GM21619 (cell line): Measurements from ENCODE around the gene CKLF.
"Not testable (repeated sequence)": the region's sequence is repeated elsewhere in the genome, so short reads cannot be mapped to it uniquely, and the experiment has no call there.

Experiments used
- ATAC-seq: cut with Tn5 transposase; IDR thresholded peaks from one replicate; pipeline ENCODE4 v1.9.1; 2021; ENCODE audit not compliant: unreplicated experiment

CKLF gene

DNA sequence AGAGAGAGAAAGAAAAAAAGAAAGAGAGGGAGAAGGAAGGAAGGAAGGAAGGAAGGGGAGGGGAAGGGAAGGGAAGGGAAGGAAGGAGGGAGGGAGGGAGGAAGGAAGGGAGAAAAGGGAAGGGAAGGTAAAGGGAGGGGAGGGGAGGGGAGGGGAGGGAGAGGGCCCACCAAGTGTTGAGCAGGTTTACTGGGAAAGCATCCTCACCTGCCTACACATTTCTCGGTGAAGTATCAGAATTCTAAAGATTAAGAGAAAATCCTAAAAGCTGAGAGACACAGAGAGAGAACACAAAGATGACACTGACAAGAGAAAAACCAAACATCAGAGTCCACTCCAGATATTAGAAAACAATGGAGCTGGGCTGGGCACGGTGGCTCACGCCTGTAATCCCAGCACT, 39.9 kb downstream of the CKLF start:
- no peak for ATAC-seq

DNA sequence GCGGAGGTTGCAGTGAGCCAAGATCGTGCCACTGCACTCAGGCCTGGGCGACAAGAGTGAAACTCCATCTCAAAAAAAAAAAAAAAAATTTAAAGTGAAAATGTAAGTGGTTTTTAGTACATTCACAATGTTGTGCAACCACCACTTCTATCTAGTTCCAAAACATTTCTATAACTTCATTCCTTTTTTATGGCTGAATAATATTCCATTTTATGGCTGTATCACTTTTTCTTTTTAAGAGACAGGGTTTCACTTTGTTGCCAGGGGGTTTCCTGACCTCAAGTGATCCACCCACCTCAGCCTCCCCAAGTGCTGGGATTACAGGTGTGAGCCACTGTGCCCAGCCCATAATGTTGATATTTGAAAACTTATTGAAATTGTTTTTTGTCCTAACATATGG, 40.4 kb downstream of the CKLF start:
- ATAC-seq = no peak

DNA sequence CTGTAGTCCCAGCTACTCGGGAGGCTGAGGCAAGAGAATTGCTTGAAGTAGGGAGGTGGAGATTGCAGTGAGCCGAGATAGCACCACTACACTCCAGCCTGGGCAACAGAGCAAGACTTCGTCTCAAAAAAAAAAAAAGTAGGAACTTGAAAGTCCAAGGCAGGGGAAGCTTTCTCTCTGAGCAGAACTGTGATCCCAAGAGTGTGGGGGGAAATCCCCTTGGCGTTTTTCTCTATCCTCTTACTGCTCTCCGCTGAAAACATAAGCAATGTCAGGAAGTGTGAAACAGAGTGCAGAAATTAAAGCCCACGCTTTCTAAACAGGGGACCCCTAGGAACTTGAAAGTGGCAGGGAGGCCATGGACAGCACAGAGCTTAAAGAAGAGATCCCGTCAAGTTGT, 42.4 kb downstream of the CKLF start:
- no peak for ATAC-seq

DNA sequence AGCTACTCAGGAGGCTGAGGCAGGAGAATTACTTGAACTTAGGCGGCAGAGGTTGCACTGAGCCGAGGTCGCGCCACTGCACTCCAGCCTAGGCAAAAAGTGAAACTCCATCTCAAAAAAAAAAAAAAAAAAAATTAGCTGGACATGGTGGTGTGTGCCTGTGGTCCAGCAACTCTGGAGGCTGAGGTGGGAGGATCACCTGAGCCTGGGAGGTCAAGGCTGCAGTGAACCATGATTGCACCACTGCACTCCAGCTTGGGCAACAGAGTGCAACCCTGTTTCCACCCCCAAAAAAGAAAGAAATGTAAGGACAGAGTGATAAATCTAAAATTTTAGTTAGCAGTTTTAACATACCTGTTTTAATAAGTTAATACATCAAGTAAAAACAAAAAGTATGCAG, 44.2 kb downstream of the CKLF start:
- not testable (repeated sequence) for ATAC-seq

DNA sequence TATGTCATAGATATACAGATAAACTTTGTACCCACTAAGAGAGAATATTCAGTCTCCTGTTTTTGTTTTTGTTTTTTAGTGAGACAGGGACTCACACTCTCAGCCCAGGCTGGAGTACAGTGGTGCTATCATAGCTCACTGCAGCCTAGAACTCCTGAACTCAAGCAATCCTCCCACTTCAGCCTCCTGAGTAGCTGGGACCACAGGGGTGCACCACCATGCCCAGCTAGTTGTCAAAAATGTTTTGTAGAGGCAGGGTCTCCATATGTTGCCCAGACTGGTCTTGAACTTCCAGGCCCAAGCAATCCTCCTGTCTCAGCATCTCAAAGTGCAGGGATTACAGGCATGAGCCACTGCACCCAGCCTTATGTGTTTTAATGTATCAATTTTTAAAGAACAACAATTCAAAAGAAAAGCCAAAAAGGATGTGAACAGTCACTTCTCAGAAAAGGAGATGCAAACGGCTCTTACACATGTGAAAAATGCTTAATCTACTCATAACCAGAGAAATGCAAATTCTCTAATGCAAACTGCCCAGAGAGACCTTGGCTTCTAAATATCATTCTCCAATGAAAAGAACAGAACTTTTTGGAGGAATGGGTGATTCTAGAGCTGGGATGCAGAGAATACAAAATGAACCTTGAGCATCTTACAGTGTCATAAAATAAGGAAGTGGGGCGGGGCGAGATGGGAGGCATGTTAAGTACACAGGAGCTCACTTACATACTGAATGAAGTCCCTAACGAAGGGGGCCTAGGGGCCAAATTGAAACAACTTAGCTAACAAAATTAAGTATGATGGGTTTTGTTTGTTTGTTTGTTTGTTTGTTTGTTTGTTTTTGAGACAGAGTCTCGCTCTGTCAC, 44.8 kb downstream of the CKLF start:
- no peak for ATAC-seq

DNA sequence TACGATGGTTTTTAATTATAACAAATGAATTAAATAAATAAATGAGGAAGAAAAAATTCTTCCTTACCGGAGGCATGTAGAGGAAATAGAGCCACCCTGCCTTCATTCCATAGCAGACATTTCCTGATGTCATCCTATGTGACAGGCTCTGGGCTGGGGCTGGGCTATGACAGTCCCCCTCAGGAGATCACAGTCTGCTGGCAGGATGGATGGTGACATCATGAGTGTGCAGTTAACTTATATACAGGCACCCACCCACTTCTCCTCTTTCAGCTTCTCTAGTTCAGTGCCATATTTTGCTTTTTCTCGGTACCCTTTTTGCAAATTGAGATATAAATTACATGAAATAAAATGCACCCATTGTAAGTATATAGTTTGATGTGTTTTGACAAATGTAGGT, 45.7 kb downstream of the CKLF start:
- ATAC-seq = no peak

DNA sequence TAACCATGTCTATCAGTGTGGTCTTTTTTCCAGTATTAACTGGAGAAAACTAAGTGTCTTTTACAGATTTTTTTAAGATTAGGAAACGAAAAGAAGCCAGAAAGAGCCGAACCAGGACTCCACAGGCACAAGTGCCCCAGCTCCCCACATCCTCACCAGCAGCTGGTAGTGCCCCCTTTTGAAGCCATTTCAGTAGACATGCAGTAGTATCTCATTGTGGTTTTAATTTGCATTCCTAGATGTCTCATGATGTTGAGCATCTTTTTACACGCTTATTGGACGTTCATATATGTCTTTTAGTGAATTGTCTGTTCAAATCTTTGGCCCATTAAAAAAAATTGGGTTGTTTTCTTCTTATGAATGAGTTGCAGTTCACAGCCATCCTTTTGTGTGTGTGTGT, 47.4 kb downstream of the CKLF start:
- no peak for ATAC-seq

DNA sequence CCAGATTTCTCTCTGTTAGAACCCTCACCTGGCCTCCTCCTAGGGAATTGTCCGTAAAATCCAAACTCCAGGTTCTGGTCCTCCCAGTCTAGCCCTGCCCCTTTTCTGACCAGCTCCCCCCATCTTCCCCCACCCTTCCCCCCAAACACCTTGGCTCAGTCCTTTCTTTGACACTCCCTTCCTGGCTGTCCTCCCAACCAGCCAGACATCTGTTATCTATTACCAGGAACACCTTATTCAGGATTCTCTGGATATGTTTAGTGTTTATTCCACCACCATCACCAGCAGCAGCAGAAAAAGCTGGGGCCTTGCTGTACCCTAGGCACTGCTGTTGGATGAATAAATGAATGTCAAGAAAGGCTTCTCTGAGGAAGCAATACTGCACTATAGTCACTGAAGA, 48.1 kb downstream of the CKLF start:
- ATAC-seq = no peak

DNA sequence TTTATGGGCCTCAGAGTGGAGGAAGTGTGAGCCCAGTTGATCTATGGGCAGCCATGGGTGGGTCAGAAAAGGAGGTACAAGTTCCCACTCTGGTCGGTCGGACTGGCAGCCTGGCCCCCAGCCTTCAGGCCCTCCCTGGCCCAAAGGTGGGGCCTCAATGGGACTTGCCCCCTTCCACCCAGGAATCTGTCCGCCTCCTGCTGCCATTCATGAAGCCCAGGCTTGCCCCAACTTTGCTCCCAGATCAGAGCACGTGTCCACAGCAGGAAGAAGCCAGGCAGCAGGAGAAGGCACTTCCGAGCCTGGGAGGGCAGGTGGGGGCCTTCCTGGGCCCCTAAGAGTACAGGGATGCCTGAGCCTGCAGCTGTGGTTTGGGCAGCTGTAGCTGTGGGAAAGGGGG, 49.1 kb downstream of the CKLF start:
- ATAC-seq = no peak

DNA sequence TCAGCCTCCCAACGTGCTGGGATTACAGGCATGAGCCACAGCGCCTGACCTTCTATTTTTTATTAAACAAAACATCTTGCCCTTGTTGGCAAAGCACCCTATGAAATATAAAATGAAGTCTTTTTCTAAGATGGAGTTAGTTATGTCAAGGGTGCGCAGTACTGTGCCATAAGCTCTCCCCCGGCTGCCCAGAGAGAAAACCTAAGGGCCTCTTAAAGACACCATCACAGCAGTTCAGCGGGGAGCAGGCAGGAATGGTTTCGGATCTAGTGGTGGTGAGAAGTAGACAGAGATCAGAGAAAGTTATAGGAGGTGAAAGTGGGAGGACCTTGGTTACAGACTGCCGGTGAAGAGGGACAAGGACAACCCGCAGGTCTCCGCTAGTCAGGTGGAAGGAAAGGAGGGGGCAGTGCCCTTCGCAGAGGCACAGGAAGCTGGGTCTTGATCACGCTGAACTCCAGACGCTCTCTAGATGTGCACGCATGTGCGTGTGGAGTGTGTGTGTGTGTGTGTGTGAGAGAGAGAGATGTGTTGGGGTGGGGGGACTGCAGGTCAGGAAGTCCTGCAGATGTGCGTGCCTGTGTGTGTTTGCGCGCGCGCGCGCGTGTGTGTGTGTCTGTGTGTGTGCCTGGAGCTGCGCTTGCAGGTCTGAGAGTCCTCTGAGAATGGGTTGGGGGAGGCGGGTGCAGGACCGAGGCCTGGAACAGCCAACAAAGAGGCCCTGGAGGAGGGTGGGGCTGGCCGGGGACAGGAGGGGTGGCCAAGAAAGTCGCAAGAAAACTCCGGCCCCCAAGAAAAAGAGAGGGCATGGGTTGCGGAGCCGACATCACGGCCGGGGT, 51.4 kb downstream of the CKLF start:
- ATAC-seq = no peak

DNA sequence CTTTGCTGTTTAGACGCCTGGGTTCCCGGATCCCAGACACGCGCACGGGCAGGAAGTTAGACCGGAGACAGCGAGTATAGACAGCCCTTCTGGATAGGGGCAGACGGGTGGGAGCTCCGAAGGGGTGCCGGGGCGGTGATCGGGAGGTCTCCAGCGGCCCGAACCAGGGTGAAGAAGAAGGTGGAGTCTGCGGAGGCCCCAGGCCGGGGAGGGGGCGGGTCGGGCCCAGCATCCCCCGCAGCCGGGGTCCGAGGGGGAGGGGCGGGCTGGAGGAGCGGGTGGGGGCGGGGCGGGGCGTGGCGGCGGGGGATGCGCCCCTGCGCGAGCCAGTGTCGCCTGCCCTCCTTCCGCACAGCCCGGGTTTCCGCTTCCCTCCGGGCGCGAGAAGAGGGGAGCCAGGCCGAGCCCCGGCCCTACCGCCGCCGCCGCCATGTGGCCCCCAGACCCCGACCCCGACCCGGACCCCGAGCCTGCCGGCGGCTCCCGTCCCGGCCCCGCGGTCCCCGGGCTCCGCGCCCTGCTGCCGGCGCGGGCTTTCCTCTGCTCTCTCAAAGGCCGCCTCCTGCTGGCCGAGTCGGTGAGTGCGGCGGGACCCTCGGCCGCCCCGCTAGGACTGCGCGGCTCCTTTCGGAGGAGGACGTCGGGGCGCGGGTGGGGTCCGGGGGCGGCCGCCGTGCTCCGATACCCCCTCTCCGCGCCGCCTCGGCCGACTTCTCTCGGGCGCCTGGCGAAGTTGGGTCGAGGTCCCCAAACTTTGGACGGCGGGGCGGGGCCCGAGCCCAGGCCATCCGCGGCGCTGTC, 52.2 kb downstream of the CKLF start, which contains the start of gene CMTM3:
Gene CMTM3 (plus strand): TSS at position 329 of the 801 bp plus-strand sequence. CDS start 102 bp downstream, at position 431.
- ATAC-seq = peak; percentile 45

DNA sequence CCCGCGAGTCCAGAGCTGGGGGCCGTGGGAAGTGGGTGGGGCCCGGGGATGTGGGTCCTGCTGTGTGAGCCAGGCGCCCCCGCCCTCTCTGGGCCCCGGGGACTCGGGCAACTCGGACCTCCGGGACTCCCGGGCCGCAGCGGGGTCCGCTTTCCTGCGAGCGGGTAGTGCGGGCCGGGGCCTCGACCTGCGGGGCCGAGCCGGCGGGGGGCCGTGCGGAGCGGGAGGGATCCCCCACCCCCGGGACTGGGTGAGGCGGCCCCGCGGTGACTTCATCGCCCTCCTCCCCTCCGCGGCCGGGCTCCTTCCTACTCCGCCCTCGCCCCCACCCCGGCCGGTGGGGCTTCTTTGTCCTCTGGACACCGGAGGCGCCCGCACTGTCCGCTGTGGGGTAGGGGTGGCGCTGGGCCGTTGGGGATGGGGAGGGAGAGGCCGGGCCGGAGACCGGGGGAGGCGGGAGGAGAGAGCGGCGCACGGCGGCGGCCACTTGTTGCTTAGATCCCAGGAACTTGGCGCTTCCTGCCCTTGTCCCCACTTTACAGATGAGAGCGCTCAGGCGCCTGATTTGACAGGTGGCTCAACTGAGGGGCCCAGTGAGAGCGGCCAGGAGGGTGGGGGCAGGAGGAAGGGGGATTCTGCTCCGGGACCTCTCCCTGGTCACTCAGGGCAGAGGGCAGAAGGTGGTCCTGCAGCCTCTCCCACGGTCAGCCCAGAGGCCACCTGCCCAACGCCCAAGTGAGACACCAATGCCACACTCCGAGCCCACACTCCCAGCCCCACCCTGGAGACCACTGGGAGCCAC, 53.0 kb downstream of the CKLF start:
- ATAC-seq = peak; percentile 10

DNA sequence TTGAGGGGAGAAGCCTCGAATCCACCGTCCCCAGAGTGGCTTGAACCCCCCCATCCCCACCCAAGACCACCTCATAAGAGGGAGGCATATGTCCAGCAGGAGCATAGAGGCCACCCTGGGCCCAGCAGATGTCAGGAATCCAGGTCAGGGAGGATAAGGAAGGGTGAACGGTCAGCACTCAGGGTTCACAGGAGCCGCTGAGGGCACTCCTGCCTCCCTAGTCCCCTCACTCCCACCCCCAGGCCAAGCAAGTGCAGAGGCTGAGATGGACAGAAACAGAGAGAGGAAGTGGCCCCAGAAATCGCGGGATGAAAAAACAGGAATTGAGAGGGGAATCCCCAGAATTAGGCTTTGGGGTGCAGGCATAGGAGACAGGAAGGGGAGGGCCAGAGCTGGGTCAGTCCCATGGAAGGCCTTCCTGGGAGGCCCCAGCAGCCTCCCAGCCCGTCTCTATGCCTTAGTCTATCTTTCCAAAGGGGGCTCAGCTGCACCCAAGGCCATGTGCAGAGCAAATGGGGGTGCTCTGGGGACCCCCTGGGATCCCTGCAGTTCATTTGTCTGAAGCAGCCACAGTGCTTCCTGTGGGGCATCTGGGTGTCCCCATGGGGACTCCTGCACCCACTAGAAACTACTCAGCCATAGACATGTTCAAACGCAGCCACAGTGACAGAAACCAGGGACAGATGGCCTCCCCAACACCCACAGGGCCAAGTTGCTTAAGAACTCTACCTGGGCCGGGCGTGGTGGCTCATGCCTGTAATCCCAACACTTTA, 53.8 kb downstream of the CKLF start:
- ATAC-seq = peak; percentile 65

DNA sequence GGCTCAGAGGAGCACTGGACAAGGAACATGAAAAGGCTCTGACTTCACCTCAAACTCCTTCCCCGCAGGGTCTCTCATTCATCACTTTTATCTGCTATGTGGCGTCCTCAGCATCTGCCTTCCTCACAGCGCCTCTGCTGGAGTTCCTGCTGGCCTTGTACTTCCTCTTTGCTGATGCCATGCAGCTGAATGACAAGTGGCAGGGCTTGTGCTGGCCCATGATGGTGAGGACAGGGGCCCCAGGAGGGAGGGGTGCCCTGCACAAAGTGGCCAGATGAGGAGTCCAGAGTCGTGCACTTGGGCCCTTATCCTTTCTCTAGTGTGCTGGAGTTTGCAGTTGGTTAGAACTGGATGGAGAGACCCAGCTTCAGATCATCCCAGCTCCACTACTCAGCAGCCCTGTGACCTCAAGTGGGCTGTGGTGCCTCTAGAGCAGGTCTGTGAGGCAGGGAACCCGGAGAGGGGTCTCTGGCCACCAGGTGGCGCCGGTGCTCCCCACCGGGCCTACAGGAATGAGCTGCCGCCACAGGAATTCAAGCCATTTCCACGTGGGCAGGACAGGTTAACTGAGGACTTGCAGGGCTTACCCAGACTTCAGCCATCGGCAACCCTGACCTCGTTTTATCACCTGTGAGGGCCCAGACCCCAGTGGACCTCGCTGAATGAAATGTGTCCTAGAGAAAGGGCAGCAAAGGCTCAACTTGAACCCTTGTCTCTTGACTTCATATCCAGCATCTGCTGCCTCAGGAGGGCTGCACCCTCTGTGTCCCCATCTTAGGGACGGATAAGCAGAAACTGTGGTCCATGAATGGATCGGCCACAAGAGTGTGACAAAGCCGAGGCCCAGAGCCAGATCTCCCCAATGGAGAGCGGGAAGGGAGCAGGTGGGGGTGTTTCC, 56.1 kb downstream of the CKLF start:
- ATAC-seq = no peak

DNA sequence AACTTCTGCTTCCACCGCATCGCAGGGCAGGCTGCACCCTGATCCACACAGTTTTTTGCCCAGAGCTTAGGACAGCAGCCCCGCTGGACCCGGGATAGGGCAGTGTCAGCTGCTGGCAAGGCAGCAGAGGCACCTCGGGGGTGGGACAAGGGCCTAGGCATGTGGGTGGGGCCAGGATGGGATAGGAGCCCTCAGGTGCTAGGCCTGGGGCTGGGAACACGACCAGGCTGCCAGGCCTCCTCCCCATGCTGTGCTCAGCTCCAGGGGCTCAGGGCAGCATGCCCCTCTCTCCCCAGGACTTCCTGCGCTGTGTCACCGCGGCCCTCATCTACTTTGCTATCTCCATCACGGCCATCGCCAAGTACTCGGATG, 56.7 kb downstream of the CKLF start:
- no peak for ATAC-seq

DNA sequence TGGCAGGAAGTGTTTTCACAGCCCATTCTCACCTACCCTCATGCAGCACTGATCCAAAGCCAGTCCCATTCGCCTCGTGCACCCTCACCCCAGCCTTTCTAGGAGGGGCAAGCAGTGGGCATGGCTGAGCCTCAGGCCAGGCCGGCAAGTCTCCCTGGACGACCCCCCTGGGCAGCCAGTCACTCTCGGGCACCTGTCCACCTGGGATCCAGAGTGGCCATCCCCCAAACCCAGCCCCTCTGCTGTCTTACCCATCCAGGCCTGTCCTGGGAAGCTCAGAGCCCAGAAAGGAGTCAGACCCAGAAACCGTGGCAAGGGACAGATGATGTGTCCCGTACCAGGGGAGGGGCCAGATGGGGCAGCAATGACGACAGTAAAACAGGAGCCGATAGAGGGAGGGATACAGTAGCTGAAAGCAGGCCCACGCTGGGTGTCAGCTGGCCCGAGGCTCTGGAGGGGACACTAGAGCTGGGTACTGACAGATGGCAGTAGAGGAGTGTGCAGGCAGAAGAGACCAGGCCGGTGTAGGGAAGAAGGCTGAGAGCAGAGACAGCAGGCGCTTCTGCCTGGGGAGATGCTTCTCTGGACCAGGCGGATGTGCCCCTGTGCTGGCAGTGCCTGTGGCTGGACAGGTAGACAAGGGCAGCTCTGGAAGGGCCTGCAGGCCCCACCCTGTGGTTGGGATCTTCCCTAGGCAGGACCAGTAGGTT, 57.9 kb downstream of the CKLF start:
- no peak for ATAC-seq

DNA sequence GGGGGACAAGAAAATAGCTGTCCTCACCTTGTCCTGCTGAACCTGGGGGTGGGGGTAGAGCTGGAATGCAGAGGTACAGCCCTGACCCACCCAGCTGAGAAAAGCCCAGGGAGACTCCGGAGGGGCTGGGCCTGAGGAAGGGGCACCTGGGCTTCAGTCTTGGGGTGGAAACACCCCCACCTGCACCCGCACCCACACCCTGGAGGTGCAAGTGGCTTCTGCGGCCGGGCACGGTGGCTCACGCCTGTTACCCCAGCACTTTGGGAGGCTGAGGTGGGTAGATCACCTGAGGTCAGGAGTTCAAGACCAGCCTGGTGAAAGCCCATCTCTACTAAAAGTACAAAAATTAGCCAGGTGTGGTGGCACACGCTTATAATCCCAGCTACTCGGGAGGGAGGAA, 59.5 kb downstream of the CKLF start:
- ATAC-seq = not testable (repeated sequence)

DNA sequence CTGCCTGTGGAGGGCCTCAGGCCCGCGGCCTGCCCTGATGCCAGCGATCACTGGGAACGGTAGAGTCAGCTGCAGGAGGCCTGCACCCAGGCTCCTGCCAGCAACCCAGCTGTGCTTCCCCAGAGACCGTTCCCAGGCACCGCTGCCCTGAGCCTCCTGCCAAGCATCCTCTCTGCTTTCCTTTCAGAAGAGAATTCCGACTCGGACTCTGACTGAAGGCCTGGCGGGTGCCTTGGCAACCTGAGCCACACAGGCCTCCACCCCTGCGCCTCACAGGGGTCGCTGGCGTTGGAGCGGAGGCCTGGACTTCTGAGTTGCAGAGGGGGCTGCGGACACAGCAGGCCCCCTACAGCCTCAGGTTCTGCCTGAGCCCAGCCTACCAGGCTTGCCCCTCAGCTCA, 60.0 kb downstream of the CKLF start:
- ATAC-seq = no peak
